ENCODE results near the gene PPID.

GRCh38 chr4:158667651-158668198, 55.5 kb downstream of the PPID start:
- TF ChIP-seq CTCF (IDR thresholded peaks at IDR 0.05 in 8 of 11, conservative IDR thresholded peaks at IDR 0.05 in 3 of 11) (peak in 8 of 11 experiments; percentile 5 to 52 (median 40)), POLR2A (IDR thresholded peaks at IDR 0.05) (no peak)
